Astrocyte of the cerebellum (primary cell): ENCODE results near the gene MEX3C.

Experiments
- DNase-seq: peaks from one replicate; pipeline ENCODE4 v3.0.0-alpha.2; 2011; ENCODE audit warnings: low read depth
- H3K4me3 ChIP-seq: 2 replicates; pipeline ENCODE4 v1.5.1; 2011; ENCODE audit warnings: mild to moderate bottlenecking, low read depth, low read length, moderate library complexity
- CTCF ChIP-seq: IDR thresholded peaks from 2 replicates; pipeline ENCODE4 v1.5.1; 2012; ENCODE audit warnings: low read length, low read depth, moderate library complexity, mild to moderate bottlenecking; ENCODE audit errors: missing control alignments
- in situ Hi-C: cut with HindIII; loops from 2 replicates; pipeline ENCODE4 v1.10.0; 2017; ENCODE audit warnings: low sequenced_read_pairs

MEX3C gene

DNA sequence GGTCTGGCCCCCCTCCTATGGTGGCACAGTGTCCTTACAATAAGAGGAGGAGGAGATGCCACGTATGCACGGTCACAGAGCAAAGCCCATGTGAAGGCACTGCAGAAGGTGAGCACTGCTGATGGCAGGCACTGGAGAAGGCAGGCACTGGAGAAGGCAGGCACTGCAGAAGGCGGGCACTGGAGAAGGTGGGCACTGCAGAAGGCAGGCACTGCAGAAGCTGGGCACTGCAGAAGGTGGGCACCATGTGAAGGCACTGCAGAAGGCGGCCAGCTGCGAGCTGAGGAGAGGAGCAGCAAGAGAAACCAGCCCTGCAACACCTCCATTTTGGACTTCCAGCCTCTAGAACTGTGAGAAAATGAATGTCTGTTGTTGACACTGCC, 46.3 kb downstream of the MEX3C start:
- no peak overlapping the region for H3K4me3 ChIP-seq
- no peak for DNase-seq
- in situ Hi-C loops: no loop called here
- no peak for TF ChIP-seq CTCF

DNA sequence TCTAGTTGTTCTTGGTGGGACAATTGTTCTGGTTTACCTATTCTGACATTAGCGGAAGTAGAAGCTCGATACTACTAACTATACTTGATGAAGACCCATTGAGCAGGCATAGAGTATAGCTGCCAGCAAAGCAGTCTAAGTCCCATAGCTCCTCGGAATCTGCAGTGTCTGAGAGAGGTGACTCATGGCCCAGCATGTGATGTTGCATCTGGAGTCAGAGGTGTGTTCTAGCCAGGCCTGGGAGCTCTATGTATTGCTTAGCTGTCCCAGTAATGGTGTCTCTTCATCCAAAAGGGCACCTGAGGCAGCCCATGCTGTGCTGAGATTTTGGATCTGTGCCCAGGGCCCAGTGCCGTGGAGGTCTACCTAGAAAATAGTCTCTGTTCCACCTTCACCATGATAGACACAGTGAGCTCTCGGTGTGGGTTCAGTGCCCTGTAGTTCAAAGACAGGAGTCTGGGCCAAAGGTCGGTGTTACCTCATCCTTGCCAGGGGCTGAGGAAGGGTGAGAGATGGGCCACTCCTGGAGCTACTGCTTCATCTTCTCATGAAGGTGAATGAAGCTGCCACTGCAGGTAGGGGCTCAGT, 47.3 kb downstream of the MEX3C start:
- H3K4me3 ChIP-seq: no peak overlapping the region
- peak; percentile 40 for DNase-seq
- no peak for TF ChIP-seq CTCF
- in situ Hi-C loops: no loop called here

DNA sequence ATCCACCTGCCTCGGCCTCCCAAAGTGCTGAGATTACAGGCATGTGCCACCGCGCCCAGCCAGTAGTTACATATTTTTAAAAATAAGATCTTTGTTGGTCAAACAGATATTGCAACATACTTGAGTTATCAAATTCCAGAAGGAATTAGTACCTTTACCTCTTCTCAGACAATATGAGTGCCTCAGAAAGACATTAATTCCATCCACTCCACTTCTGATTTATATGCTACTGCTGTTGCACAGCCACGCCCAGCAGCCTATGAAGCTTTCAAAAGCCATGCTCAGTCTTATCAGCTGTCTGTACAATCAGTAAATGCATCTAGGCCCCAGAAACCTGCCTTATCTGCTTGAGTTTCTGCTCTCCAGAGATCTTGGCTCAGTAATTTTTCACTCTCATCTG, 47.8 kb downstream of the MEX3C start:
- TF ChIP-seq CTCF: no peak
- in situ Hi-C loops: no loop called here
- no peak overlapping the region for H3K4me3 ChIP-seq
- no peak for DNase-seq

- no peak for DNase-seq
- H3K4me3 ChIP-seq: no peak overlapping the region
- TF ChIP-seq CTCF: no peak
- in situ Hi-C loops: no loop called here
Measured at GRCh38 chr18:51146909-51147308, 50.6 kb downstream of the MEX3C start.

DNA sequence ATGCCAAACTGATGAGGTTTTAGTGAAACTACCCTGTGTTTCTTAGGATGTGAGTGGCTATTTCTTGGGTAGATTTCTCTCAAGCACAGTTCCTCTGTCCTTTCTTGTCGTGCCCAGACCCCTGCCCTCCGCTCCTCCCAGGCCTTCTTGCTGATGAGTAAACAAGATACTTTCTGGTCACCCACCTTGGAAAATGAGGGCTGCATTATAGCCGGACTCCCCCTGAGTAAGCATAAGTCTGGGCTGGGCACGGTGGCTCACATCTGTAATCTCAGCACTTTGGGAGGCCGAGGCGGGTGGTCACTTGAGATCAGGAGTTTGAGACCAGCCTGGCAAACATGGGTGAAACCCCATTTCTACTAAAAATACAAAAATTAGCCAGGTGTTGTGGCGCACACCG, 58.5 kb downstream of the MEX3C start:
- DNase-seq: no peak
- no peak overlapping the region for H3K4me3 ChIP-seq
- in situ Hi-C loops: no loop called here
- no peak for TF ChIP-seq CTCF

DNA sequence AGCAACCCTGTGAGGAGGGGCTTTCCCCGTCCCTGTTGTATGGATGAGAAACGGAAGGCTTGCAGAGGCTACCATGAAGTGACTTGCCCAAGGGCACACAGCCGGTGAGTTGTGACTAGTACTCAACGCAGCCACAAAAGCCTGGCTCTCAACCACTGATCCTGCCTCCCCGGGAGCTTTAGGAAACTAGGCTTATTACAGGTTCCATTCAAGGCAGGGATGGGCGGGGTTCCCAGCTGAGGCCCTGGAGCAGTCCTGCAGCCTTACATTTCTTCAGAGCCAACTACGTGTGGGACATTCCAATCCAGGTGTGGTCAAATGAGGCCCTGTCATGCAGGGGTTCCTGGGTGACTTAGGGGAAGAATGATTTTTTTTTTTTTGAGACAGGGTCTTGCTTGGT, 59.6 kb downstream of the MEX3C start:
- in situ Hi-C loops: no loop called here
- DNase-seq: no peak
- no peak for TF ChIP-seq CTCF
- H3K4me3 ChIP-seq: no peak overlapping the region
